H9 (cell line): Measurements from ENCODE around the gene FIGNL2. TPM values are rescaled to one million over a fixed set of nuclear protein-coding genes. Genes with fewer than 3 reads are reported as not detected.

ENCODE experiments used
- DNase-seq: peaks from one replicate; pipeline ENCODE4 v3.0.0-alpha.2; 2017
- H2AFZ ChIP-seq: one replicate; pipeline ENCODE4 v1.6.1; 2013; ENCODE audit warnings: mild to moderate bottlenecking, low read length, control low read depth, moderate library complexity
- H2AK5ac ChIP-seq: 2 replicates; pipeline ENCODE4 v1.6.1; 2013; ENCODE audit warnings: low read length, control low read depth, mixed read lengths; ENCODE audit not compliant: insufficient read length
- H2BK120ac ChIP-seq: one replicate; pipeline ENCODE4 v1.6.1; 2013; ENCODE audit warnings: low read depth, mild to moderate bottlenecking, low read length, control low read depth, inconsistent platforms; ENCODE audit not compliant: poor library complexity, severe bottlenecking
- H2BK12ac ChIP-seq: 2 replicates; pipeline ENCODE4 v1.6.1; 2013; ENCODE audit warnings: low read length, control low read depth, mixed read lengths, low read depth; ENCODE audit not compliant: insufficient read length
- H2BK15ac ChIP-seq: 2 replicates; pipeline ENCODE4 v1.6.1; 2013; ENCODE audit warnings: low read depth, low read length, control low read depth
- H2BK20ac ChIP-seq: one replicate; pipeline ENCODE4 v1.6.1; 2013; ENCODE audit warnings: low read depth, mild to moderate bottlenecking, low read length, control low read depth, inconsistent platforms; ENCODE audit not compliant: poor library complexity, severe bottlenecking
- H2BK5ac ChIP-seq: 2 replicates; pipeline ENCODE4 v1.6.1; 2013; ENCODE audit warnings: low read length, control low read depth, mixed read lengths; ENCODE audit not compliant: insufficient read length
- H3K14ac ChIP-seq: 2 replicates; pipeline ENCODE4 v1.6.1; 2013; ENCODE audit warnings: low read length, control low read depth; ENCODE audit not compliant: insufficient read depth
- H3K18ac ChIP-seq: 2 replicates; pipeline ENCODE4 v1.6.1; 2013; ENCODE audit warnings: low read depth, mild to moderate bottlenecking, mixed read lengths, low read length, control low read depth; ENCODE audit not compliant: insufficient read length
- H3K23ac ChIP-seq: 2 replicates; pipeline ENCODE4 v1.6.1; 2013; ENCODE audit warnings: low read length, control low read depth, mixed read lengths, low read depth; ENCODE audit not compliant: insufficient read length
- H3K23me2 ChIP-seq: 2 replicates; pipeline ENCODE4 v1.6.1; 2013; ENCODE audit warnings: low read depth, mild to moderate bottlenecking, mixed read lengths, low read length, control low read depth; ENCODE audit not compliant: insufficient read length, poor library complexity, severe bottlenecking
- H3K27ac ChIP-seq: 2 replicates; pipeline ENCODE4 v1.5.1; 2013; ENCODE audit warnings: low read length, control low read depth, mixed read lengths, low read depth; ENCODE audit not compliant: insufficient read length
- H3K27me3 ChIP-seq: 2 replicates; pipeline ENCODE4 v1.6.1; 2013; ENCODE audit warnings: low read length, control low read depth, inconsistent platforms; ENCODE audit not compliant: insufficient read depth
- H3K4ac ChIP-seq: 2 replicates; pipeline ENCODE4 v1.6.1; 2013; ENCODE audit warnings: low read depth, mild to moderate bottlenecking, control low read depth, inconsistent platforms, low read length, moderate library complexity
- H3K4me1 ChIP-seq: 2 replicates; pipeline ENCODE4 v1.6.1; 2013; ENCODE audit warnings: low read length, control low read depth, inconsistent platforms; ENCODE audit not compliant: insufficient read depth
- H3K4me2 ChIP-seq: 2 replicates; pipeline ENCODE4 v1.6.1; 2013; ENCODE audit warnings: low read length, control low read depth, mixed read lengths; ENCODE audit not compliant: insufficient read length, insufficient read depth
- H3K56ac ChIP-seq: 2 replicates; pipeline ENCODE4 v1.6.1; 2013; ENCODE audit warnings: low read depth, mild to moderate bottlenecking, mixed read lengths, low read length, control low read depth; ENCODE audit not compliant: insufficient read length
- H3K79me1 ChIP-seq: 2 replicates; pipeline ENCODE4 v1.6.1; 2013; ENCODE audit warnings: low read depth, mild to moderate bottlenecking, moderate library complexity, low read length, control low read depth, inconsistent platforms; ENCODE audit not compliant: insufficient read depth, poor library complexity, severe bottlenecking
- H3K79me2 ChIP-seq: 2 replicates; pipeline ENCODE4 v1.6.1; 2013; ENCODE audit warnings: low read length, control low read depth, inconsistent platforms; ENCODE audit not compliant: insufficient read depth
- H3K9ac ChIP-seq: 2 replicates; pipeline ENCODE4 v1.6.1; 2013; ENCODE audit warnings: low read length, control low read depth, mixed read lengths; ENCODE audit not compliant: insufficient read length; ENCODE audit errors: extremely low read depth
- H3K9me3 ChIP-seq: one replicate; pipeline ENCODE4 v1.6.1; 2013; ENCODE audit warnings: low read depth, low read length, inconsistent platforms; ENCODE audit not compliant: control insufficient read depth
- H3T11ph ChIP-seq: one replicate; pipeline ENCODE4 v1.6.1; 2013; ENCODE audit warnings: mild to moderate bottlenecking, low read length, control low read depth, inconsistent platforms
- H4K20me1 ChIP-seq: one replicate; pipeline ENCODE4 v1.6.1; 2013; ENCODE audit not compliant: control insufficient read depth, insufficient read length, insufficient read depth
- H4K5ac ChIP-seq: 2 replicates; pipeline ENCODE4 v1.6.1; 2013; ENCODE audit warnings: low read depth, mild to moderate bottlenecking, mixed read lengths, low read length, control low read depth; ENCODE audit not compliant: insufficient read length
- H4K8ac ChIP-seq: replicated peaks from 2 replicates; pipeline ENCODE4 v1.6.1; 2013; ENCODE audit warnings: low read length, control low read depth, mixed read lengths, low read depth; ENCODE audit not compliant: insufficient read length
- H4K91ac ChIP-seq: 2 replicates; pipeline ENCODE4 v1.6.1; 2013; ENCODE audit warnings: low read depth, mild to moderate bottlenecking, moderate library complexity, mixed read lengths, low read length, control low read depth; ENCODE audit not compliant: insufficient read length
- H3K27ac Mint-ChIP-seq, 3 experiments: 2 replicates in 2 of 3; 3 replicates in 1 of 3; pipeline ENCODE4 v1.8.0; 2020 to 2021; ENCODE audit warnings: mixed read lengths in 3 of 3, mild to moderate bottlenecking in 1 of 3, moderate library complexity in 1 of 3
- H3K27me3 Mint-ChIP-seq: 2 replicates; pipeline ENCODE4 v1.8.0; 2021; ENCODE audit warnings: low read depth, mild to moderate bottlenecking, moderate library complexity, mixed read lengths
- H3K36me3 Mint-ChIP-seq, 3 experiments: 2 replicates in 2 of 3; 3 replicates in 1 of 3; pipeline ENCODE4 v1.8.0; 2020 to 2021; ENCODE audit warnings: low read depth in 3 of 3, mixed read lengths in 3 of 3; ENCODE audit not compliant: insufficient read depth in 1 of 3
- H3K4me1 Mint-ChIP-seq, 2 experiments: 2 replicates each; pipeline ENCODE4 v1.8.0; 2020; ENCODE audit warnings: mixed read lengths in 2 of 2
- H3K4me3 Mint-ChIP-seq, 2 experiments: 2 replicates in 1 of 2; 3 replicates in 1 of 2; pipeline ENCODE4 v1.8.0; 2020 to 2021; ENCODE audit warnings: mild to moderate bottlenecking in 2 of 2, mixed read lengths in 2 of 2, moderate library complexity in 1 of 2
- H3K9me3 Mint-ChIP-seq, 2 experiments: 2 replicates in 1 of 2; 3 replicates in 1 of 2; pipeline ENCODE4 v1.8.0; 2020; ENCODE audit warnings: mild to moderate bottlenecking in 2 of 2, mixed read lengths in 2 of 2, moderate library complexity in 1 of 2
- WGBS: extraction: QIAGEN DNeasy Blood & Tissue Kit; methylation state at CpG from one replicate; pipeline ENCODE4 v1.1.7; 2013; ENCODE audit warnings: missing lambda C conversion rate, low lambda C conversion rate, mixed read lengths; ENCODE audit not compliant: insufficient read length; ENCODE audit errors: extremely low coverage; 5-methylcytosine and 5-hydroxymethylcytosine counted together
- total RNA-seq: library from RNA; stranded (reverse); gene quantifications from 2 replicates; pipeline ENCODE4 v1.2.1, GENCODE V29; 2021
- TF ChIP-seq, protein P1 (sequence below): fragments of 200-600 bp; sonication (generic); conservative IDR thresholded peaks from 3 replicates; pipeline ENCODE4 v1.8.0; 2021; ENCODE audit warnings: antibody characterized with exemption, mild to moderate bottlenecking

The FIGNL2 gene
- total RNA-seq, 1 experiment from 2014 or later = 19.7 TPM

DNA sequence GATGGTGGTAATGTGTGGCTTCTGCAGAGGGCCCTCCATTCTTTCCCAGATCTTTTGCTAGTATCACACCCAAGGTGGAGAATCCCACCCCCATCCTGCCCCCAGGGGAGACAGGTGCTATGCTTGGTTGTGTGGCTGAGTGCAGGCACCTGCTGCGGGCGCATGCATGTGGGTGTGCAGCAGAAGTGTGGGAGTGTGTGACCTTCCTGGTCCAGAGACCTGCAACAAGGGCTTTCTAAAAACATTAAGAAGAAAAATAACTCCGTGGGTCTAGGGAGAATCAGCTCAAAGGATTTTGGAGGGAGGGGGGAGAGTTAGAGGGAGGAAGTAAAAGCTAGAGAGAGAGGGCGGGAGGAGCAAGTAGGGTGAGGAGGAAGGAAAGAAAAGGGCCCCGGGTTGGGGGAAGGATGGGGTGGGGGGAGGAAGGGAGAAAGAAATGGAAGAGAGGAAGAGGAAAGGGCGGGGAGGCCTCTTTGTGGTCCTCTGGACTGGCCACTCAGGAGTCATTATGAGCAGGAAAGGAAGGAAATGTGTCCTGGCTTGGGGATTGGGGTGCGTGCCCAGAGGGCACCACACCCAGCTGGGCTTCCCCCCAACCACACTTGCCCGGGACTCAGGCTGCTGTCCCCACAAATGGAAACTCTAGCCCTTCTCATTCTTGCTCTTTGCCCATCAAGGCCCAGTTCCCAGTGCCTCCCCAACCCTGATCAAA, 3.1 kb upstream of the FIGNL2 start:
- Histone ChIP-seq H3K4me1 (no peaks in the 10 kb centered on the region; the same call in 1 of the 2 replicates), H3K4ac (no peak overlapping the region), H3K9me3 (no peaks in the 10 kb centered on the region), H3K56ac (no peak overlapping the region), H3K18ac (no peak overlapping the region), H2BK20ac (no peak overlapping the region), H4K8ac (no peak overlapping the region), H2AK5ac (no peak overlapping the region), H4K91ac (no peak overlapping the region), H3K23ac (no peak overlapping the region), H2BK5ac (no peak overlapping the region), H3T11ph (no peak overlapping the region), H4K20me1 (no peaks in the 10 kb centered on the region), H3K14ac (no peak overlapping the region), H2BK120ac (no peak overlapping the region), H3K79me2 (no peaks in the 10 kb centered on the region), H2BK12ac (no peak overlapping the region), H2AFZ (no peak overlapping the region), H3K4me2 (no peak overlapping the region), H3K79me1 (no peaks in the 10 kb centered on the region), H2BK15ac (no peak overlapping the region), H4K5ac (no peak overlapping the region), H3K9ac (no peak overlapping the region), H3K27ac (no peak overlapping the region), H3K27me3 (peaks cover 23% of the 10 kb centered on the region; the same call in 1 of the 2 replicates), H3K23me2 (peaks cover 25% of the 10 kb centered on the region)
- no peak for DNase-seq
- Mint-ChIP-seq H3K9me3 (no peaks in the 10 kb centered on the region; a peak in 1 of 5 replicates), H3K4me3 (peak overlapping the region in 1 of 2 experiments; percentile 12; a peak in 1 of 5 replicates), H3K4me1 (peaks cover 40 to 55% of the 10 kb centered on the region in 2 experiments), H3K27me3 (peaks cover 55% of the 10 kb centered on the region), H3K36me3 (peaks cover 0 to 2% (median 0%) of the 10 kb centered on the region in 3 experiments; a peak in 2 of 7 replicates), H3K27ac (no peak overlapping the region; a peak in 1 of 7 replicates)
- no CpG with 5 or more reads among the region's 8 CpGs for WGBS
- TF ChIP-seq, protein P1, sequence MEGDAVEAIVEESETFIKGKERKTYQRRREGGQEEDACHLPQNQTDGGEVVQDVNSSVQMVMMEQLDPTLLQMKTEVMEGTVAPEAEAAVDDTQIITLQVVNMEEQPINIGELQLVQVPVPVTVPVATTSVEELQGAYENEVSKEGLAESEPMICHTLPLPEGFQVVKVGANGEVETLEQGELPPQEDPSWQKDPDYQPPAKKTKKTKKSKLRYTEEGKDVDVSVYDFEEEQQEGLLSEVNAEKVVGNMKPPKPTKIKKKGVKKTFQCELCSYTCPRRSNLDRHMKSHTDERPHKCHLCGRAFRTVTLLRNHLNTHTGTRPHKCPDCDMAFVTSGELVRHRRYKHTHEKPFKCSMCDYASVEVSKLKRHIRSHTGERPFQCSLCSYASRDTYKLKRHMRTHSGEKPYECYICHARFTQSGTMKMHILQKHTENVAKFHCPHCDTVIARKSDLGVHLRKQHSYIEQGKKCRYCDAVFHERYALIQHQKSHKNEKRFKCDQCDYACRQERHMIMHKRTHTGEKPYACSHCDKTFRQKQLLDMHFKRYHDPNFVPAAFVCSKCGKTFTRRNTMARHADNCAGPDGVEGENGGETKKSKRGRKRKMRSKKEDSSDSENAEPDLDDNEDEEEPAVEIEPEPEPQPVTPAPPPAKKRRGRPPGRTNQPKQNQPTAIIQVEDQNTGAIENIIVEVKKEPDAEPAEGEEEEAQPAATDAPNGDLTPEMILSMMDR = no peak
